Measurements from ENCODE around the gene GH1. TPM values are rescaled to one million over a fixed set of nuclear protein-coding genes. Genes with fewer than 3 reads are reported as not detected.

GH1 gene
- total RNA-seq, 1 experiment from 2014 or later, result not detected

GRCh38 chr17:63929860-63930766 lies 11.5 kb upstream of the GH1 start:
- Mint-ChIP-seq H3K4me3 (ENCODE audit: unreplicated experiment) (no peak overlapping the region), H3K27ac (ENCODE audit: low read depth, unreplicated experiment) (no peak overlapping the region), H3K36me3 (ENCODE audit: insufficient read depth, unreplicated experiment) (no peaks in the 10 kb centered on the region), H3K9me3 (ENCODE audit: unreplicated experiment) (no peaks in the 10 kb centered on the region), H3K4me1 (ENCODE audit: insufficient read depth, unreplicated experiment) (no peaks in the 10 kb centered on the region), H3K27me3 (ENCODE audit: insufficient read depth, unreplicated experiment) (no peaks in the 10 kb centered on the region)
- DNase-seq (ENCODE audit: unreplicated experiment), result no peak
- TF ChIP-seq CTCF (IDR thresholded peaks at IDR 0.05; ENCODE audit: unreplicated experiment), result no peak
- POLR2A ChIA-PET, result interaction anchor here (0.9 kb wide), 1 partner anchor 297 kb away, joined by 3 read pairs; no protein-coding TSS in a partner anchor
- no TSS peak for BruUV-seq (replicated peaks)
- CTCF ChIA-PET, result interaction anchor here (0.8 to 2.4 kb wide), 3 partner anchors 11 to 20 kb away, joined by 3 to 18 read pairs (median 4); partner anchors contain the start of gene GH1
- intact Hi-C loops (cut with micrococcal nuclease), result no loop called here

GRCh38 chr17:63928966-63929695 lies 10.5 kb upstream of the GH1 start:
- TF ChIP-seq CTCF (IDR thresholded peaks at IDR 0.05; ENCODE audit: unreplicated experiment), result no peak
- H3K27ac Mint-ChIP-seq (ENCODE audit: low read depth, unreplicated experiment), result no peak overlapping the region
- no peaks in the 10 kb centered on the region for H3K36me3 Mint-ChIP-seq (ENCODE audit: insufficient read depth, unreplicated experiment)
- ChIA-PET POLR2A (interaction anchor here (0.9 kb wide), 1 partner anchor 298 kb away, joined by 3 read pairs; no protein-coding TSS in a partner anchor), CTCF (interaction anchor here (0.8 to 2.4 kb wide), 4 partner anchors 10 to 87 kb away, joined by 3 to 18 read pairs (median 4); partner anchors contain the start of gene GH1)
- BruUV-seq (replicated peaks), result no TSS peak
- intact Hi-C loops (cut with micrococcal nuclease), result no loop called here
- H3K4me1 Mint-ChIP-seq (ENCODE audit: insufficient read depth, unreplicated experiment), result no peaks in the 10 kb centered on the region
- no peaks in the 10 kb centered on the region for H3K9me3 Mint-ChIP-seq (ENCODE audit: unreplicated experiment)
- no peak for DNase-seq (ENCODE audit: unreplicated experiment)
- H3K27me3 Mint-ChIP-seq (ENCODE audit: insufficient read depth, unreplicated experiment), result no peaks in the 10 kb centered on the region
- no peak overlapping the region for H3K4me3 Mint-ChIP-seq (ENCODE audit: unreplicated experiment)

- H3K27ac Mint-ChIP-seq (ENCODE audit: low read depth, unreplicated experiment), result no peak overlapping the region
- ChIA-PET POLR2A (no interaction called here), CTCF (interaction anchor here (0.8 to 2.4 kb wide), 3 partner anchors 9 to 88 kb away, joined by 3 to 18 read pairs (median 4); partner anchors contain the start of gene GH1)
- TF ChIP-seq CTCF (IDR thresholded peaks at IDR 0.05; ENCODE audit: unreplicated experiment), result no peak
- H3K4me1 Mint-ChIP-seq (ENCODE audit: insufficient read depth, unreplicated experiment), result no peaks in the 10 kb centered on the region
- no peak overlapping the region for H3K4me3 Mint-ChIP-seq (ENCODE audit: unreplicated experiment)
- H3K9me3 Mint-ChIP-seq (ENCODE audit: unreplicated experiment), result no peaks in the 10 kb centered on the region
- no peaks in the 10 kb centered on the region for H3K36me3 Mint-ChIP-seq (ENCODE audit: insufficient read depth, unreplicated experiment)
- no TSS peak for BruUV-seq (replicated peaks)
- intact Hi-C loops (cut with micrococcal nuclease), result no loop called here
- no peaks in the 10 kb centered on the region for H3K27me3 Mint-ChIP-seq (ENCODE audit: insufficient read depth, unreplicated experiment)
- DNase-seq (ENCODE audit: unreplicated experiment), result no peak
Observed at GRCh38 chr17:63928172-63928666, 9.6 kb upstream of the GH1 start.

Data from MCF 10A (cell line).